Erythroblast (primary cell): Measurements from ENCODE around the gene NOP53.

ENCODE experiments used
- GATA1 ChIP-seq: IDR thresholded peaks from 2 replicates; pipeline ENCODE4 v1.6.1; 2011; ENCODE audit warnings: low read depth, mild to moderate bottlenecking, control low read depth, low read length, moderate library complexity
- POLR2A ChIP-seq: IDR thresholded peaks from 2 replicates; pipeline ENCODE4 v1.6.1; 2011; ENCODE audit warnings: mild to moderate bottlenecking, low read length

- TF ChIP-seq POLR2A (no peak), GATA1 (no peak)
These were observed 17.4 kb downstream of the NOP53 start for GRCh38 chr19:47762615-47763308.
